GM18505 (cell line): ENCODE data around the gene ZPR1.

ENCODE experiments used
- ATAC-seq: cut with Tn5 transposase; IDR thresholded peaks from one replicate; pipeline ENCODE4 v1.9.1; 2021; ENCODE audit not compliant: unreplicated experiment
- POLR2A ChIP-seq: IDR thresholded peaks from 4 replicates; pipeline ENCODE4 v1.6.1; 2011; ENCODE audit warnings: borderline replicate concordance; ENCODE audit not compliant: insufficient read depth, insufficient read length; ENCODE audit errors: extremely low read depth

Gene ZPR1

GRCh38 chr11:116792869-116793771 lies 5.3 kb upstream of the ZPR1 start:
- TF ChIP-seq POLR2A, result no peak
- ATAC-seq, result no peak

- TF ChIP-seq POLR2A, result no peak
- no peak for ATAC-seq
Measured at GRCh38 chr11:116792144-116792868, 4.5 kb upstream of the ZPR1 start.

- no peak for TF ChIP-seq POLR2A
- no peak for ATAC-seq
Measured at GRCh38 chr11:116791813-116792143, 4.0 kb upstream of the ZPR1 start, which contains the start of gene APOA5. APOA5 (minus strand) TSS chr11:116791879; CDS start chr11:116791860, 19 bp downstream.

DNA sequence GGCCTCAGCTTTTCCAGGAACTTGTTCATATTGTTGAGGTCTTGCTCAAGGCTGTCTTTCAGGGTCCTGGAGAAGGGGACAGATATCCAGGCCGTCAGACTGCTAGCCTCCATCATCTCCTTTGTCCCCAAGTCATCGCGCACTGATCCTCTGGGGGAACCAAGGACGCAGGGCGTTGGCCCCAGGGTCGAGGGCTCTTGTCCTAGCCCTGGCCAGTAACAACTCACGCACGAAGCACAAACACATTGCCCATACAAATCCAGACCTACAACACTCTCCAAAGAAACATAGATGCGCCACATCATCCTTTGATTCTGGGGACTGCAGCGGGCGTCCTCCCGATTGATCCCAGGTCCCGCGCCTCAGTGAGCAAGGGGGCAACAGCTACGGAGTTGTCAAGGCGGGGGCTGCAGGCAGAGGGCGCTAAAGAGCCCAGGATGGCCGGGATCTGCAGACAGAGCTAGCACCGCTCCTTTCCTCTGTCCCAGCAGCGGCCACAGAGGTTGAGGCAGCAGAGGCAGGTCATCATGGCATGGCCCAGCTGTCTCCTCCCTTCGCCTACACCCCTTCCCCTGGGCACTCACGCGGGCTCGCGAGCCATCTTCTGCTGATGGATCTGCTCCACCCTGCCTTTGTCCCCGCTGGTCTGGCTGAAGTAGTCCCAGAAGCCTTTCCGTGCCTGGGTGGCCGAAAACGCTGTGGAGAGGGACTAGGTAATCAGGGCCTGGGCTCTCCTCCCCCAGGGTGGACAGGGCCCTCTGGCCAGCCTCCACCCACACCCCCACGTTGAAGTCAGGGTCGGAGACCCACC lies 3.4 kb upstream of the ZPR1 start:
- no peak for TF ChIP-seq POLR2A
- ATAC-seq, result no peak

- ATAC-seq, result no peak
- no peak for TF ChIP-seq POLR2A
Measured at GRCh38 chr11:116790167-116791001, 2.6 kb upstream of the ZPR1 start.

DNA sequence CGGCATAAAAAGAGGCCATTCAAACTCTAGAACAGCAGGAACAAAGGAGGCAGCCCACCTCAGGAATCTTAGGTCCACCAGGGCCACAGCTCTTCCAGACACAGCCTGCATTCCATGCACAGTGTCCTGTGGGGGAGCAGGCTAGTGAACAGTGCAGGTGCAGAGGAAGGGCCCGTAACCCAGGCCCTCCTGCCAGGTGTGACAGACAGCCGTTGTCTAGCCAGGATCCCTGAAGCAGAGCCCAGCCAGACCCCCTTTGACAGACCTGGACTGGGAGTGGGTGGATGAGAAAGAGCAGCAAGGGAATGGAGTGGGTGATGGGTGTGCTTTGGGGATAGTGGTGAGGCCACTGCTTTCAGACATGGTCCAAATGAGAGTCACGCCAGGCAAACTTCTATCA lies 1.2 kb upstream of the ZPR1 start:
- no peak for ATAC-seq
- TF ChIP-seq POLR2A, result no peak

GRCh38 chr11:116788534-116788933 lies 711 bp upstream of the ZPR1 start:
- no peak for ATAC-seq
- no peak for TF ChIP-seq POLR2A

- TF ChIP-seq POLR2A, result no peak
- ATAC-seq, result peak; percentile 12
Measured at GRCh38 chr11:116787436-116787785, 412 bp downstream of the ZPR1 start.

- no peak for ATAC-seq
Measured at GRCh38 chr11:116786966-116787365, 857 bp downstream of the ZPR1 start.

DNA sequence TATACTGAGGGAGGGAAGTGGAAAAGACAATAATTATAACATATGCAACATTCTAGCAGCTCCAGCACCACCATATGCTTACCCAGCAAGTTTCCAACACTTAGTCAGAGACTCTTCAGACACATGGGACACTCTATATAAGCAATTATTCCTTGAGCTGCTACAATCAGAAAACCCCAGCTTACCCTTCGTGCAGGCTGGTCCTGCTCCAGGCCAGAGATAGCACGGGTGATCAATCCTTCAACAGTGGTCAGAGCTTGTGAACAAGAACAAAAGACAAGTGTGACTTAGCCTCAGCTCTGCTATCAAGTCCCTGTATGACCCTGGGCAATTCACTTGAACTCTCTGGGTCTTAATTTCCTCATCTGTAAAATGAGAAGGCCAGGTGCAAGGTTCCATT lies 1.5 kb downstream of the ZPR1 start:
- no peak for ATAC-seq
- no peak for TF ChIP-seq POLR2A

More at GRCh38 chr11:116786966-116787365, 857 bp downstream of the ZPR1 start:
- no peak for TF ChIP-seq POLR2A

DNA sequence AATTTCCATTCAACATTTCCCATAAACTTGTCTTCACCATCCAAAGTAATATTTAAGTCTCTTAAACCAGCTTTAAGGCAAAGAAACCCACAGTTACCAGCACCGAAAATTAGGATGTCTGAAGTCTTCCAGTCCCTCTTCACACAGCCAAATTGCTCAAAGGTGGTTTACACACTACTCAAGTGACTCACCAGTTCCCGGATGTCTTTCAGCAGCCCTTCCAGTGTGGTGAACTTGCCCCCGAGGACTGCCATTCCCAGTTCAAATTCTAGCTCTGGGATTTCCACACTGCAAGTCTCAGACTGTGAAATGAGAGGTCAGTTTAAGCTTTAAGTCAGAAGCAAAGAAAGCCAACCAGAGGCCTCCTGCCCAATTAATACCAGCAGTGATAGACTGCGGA lies 5.1 kb downstream of the ZPR1 start:
- ATAC-seq, result no peak
- TF ChIP-seq POLR2A, result no peak

- no peak for TF ChIP-seq POLR2A
- ATAC-seq, result no peak
Measured at GRCh38 chr11:116778556-116778955, 9.3 kb downstream of the ZPR1 start.
